K562 (cell line): ENCODE data around the gene LPXN. TPM values are rescaled to one million over a fixed set of nuclear protein-coding genes. Genes with fewer than 3 reads are reported as not detected.

Experiments used
- ATAC-seq: fragments of 200-7000 bp; cut with Tn5 transposase; 3 replicates; pipeline ENCODE4 v1.9.1; 2020; ENCODE audit warnings: moderate library complexity
- BruUV-seq: library from RNA; stranded (reverse); fragments of 400-500 nt; replicated peaks from 2 replicates; lab custom pipeline; 2021; lab: Mats Ljungman, UMichigan
- CTCF ChIA-PET: fragments of 300-600 bp; formaldehyde crosslinking; extraction: SDS; loops from one replicate; lab custom pipeline; 2021; ENCODE audit warnings: low intra/inter-chr PET ratio; lab: Yijun Ruan, JAX
- POLR2A ChIA-PET: fragments of 300-600, 350-650 bp; sonication (Branson Sonifier 250); formaldehyde crosslinking; extraction: SDS; loops from one replicate; lab custom pipeline; 2021; ENCODE audit warnings: antibody characterized with exemption, inconsistent platforms; lab: Yijun Ruan, JAX
- DNase-seq, 4 experiments: peaks; one replicate each; pipeline versions ENCODE4 v3.0.0 to v3.0.0-alpha.2; 2011 to 2018; ENCODE audit warnings: low spot score in 3 of 4, mixed read lengths in 3 of 4; ENCODE audit errors: extremely low read depth in 1 of 4
- FAIRE-seq: peaks from 2 replicates; lab custom pipeline; 2011; peaks lifted over from hg19 to GRCh38; lab: Jason Lieb, UNC
- H2AFZ ChIP-seq: 2 replicates; pipeline ENCODE4 v1.6.0; 2011; ENCODE audit warnings: low read depth, low read length, control low read depth, inconsistent platforms
- H3K27ac ChIP-seq: fragments of 200-600 bp; 3 replicates; pipeline ENCODE4 v1.8.0; 2011; ENCODE audit warnings: low read depth, mild to moderate bottlenecking, control low read depth, inconsistent platforms, low read length, moderate library complexity, mixed read lengths; ENCODE audit errors: extremely low read depth
- H3K27me3 ChIP-seq, 2 experiments: fragments of 300-600 bp in 1 of 2; 2 replicates in 1 of 2; 3 replicates in 1 of 2; pipeline versions ENCODE4 v1.6.0 to v1.8.0; 2011; ENCODE audit warnings: inconsistent platforms in 2 of 2, low read length in 2 of 2, mild to moderate bottlenecking in 1 of 2, mixed read lengths in 1 of 2, moderate library complexity in 1 of 2; ENCODE audit not compliant: control insufficient read depth in 2 of 2, insufficient read depth in 2 of 2
- H3K36me3 ChIP-seq: fragments of 300-600 bp; 3 replicates; pipeline ENCODE4 v1.8.0; 2011; ENCODE audit warnings: mild to moderate bottlenecking, low read length, inconsistent platforms; ENCODE audit not compliant: control insufficient read depth, insufficient read depth
- H3K4me1 ChIP-seq, 2 experiments: fragments of 200-600 bp in 1 of 2; replicated peaks in 1 of 2; 2 replicates in 1 of 2; 3 replicates in 1 of 2; pipeline versions ENCODE4 v1.5.1 to v1.8.0; 2011; ENCODE audit warnings: inconsistent platforms in 2 of 2, low read length in 2 of 2, mild to moderate bottlenecking in 1 of 2, mixed read lengths in 1 of 2, moderate library complexity in 1 of 2; ENCODE audit not compliant: control insufficient read depth in 2 of 2, insufficient read depth in 2 of 2
- H3K4me2 ChIP-seq: 2 replicates; pipeline ENCODE4 v1.6.1; 2011; ENCODE audit warnings: low read length, control low read depth, inconsistent platforms, mixed read lengths; ENCODE audit not compliant: insufficient read depth
- H3K4me3 ChIP-seq: fragments of 200-600 bp; sonication (generic), shearing (Covaris generic); 2 replicates; pipeline ENCODE4 v1.5.1; 2016; ENCODE audit warnings: control low read depth, inconsistent platforms
- H3K79me2 ChIP-seq: fragments of 200-600 bp; 3 replicates; pipeline ENCODE4 v1.8.0; 2011; ENCODE audit warnings: low read length, inconsistent platforms; ENCODE audit not compliant: control insufficient read depth, insufficient read depth
- H3K9ac ChIP-seq, 2 experiments: 2 replicates each; pipeline versions ENCODE4 v1.6.0 to v1.6.1; 2011; ENCODE audit warnings: low read depth in 2 of 2, low read length in 2 of 2, control low read depth in 1 of 2, inconsistent platforms in 1 of 2, mild to moderate bottlenecking in 1 of 2, mixed read lengths in 1 of 2; ENCODE audit not compliant: insufficient read depth in 1 of 2
- H3K9me1 ChIP-seq: one replicate; pipeline ENCODE4 v1.6.0; 2011; ENCODE audit warnings: inconsistent platforms, mild to moderate bottlenecking, low read length, moderate library complexity; ENCODE audit not compliant: control insufficient read depth, insufficient read depth
- H3K9me3 ChIP-seq: replicated peaks from 2 replicates; pipeline ENCODE4 v1.5.1; 2011; ENCODE audit warnings: low read depth, low read length, inconsistent platforms; ENCODE audit not compliant: control insufficient read depth, insufficient read depth
- H4K20me1 ChIP-seq: replicated peaks from 2 replicates; pipeline ENCODE4 v1.6.1; 2011; ENCODE audit warnings: low read length, inconsistent platforms, mixed read lengths; ENCODE audit not compliant: control insufficient read depth, insufficient read depth
- E2F1 ChIP-seq: sonication (generic); formaldehyde crosslinking; IDR thresholded peaks from 2 replicates; pipeline ENCODE4 v1.8.1; 2023; ENCODE audit warnings: mild to moderate bottlenecking, missing genetic modification reagents, moderate library complexity
- EHMT2 ChIP-seq: fragments of 450-650 bp; IDR thresholded peaks from 2 replicates; pipeline ENCODE4 v1.6.1; 2018; ENCODE audit warnings: antibody characterized with exemption
- ELF1 ChIP-seq: fragments of 200-800 bp; sonication (Bioruptor generic); IDR thresholded peaks from 2 replicates; pipeline ENCODE4 v1.6.1; 2016; ENCODE audit warnings: missing genetic modification characterization, missing compliant biosample characterization
- MTA3 ChIP-seq: fragments of 450-650 bp; formaldehyde crosslinking; IDR thresholded peaks from 2 replicates; pipeline ENCODE4 v1.6.1; 2017; ENCODE audit warnings: mild to moderate bottlenecking, borderline replicate concordance
- NR1H2 ChIP-seq: sonication (generic); formaldehyde crosslinking; IDR thresholded peaks from 2 replicates; pipeline ENCODE4 v1.4.0; 2020; ENCODE audit warnings: mild to moderate bottlenecking, missing genetic modification reagents
- NR2F6 ChIP-seq: fragments of 450-650 bp; formaldehyde crosslinking; IDR thresholded peaks from 2 replicates; pipeline ENCODE4 v1.4.0; 2020; ENCODE audit warnings: mild to moderate bottlenecking
- NRF1 ChIP-seq, 2 experiments: fragments of 450-650 bp; IDR thresholded peaks in 1 of 2; conservative IDR thresholded peaks in 1 of 2; 2 replicates each; pipeline ENCODE4 v1.6.1; 2014; ENCODE audit warnings: mild to moderate bottlenecking in 2 of 2
- SMARCC2 ChIP-seq: fragments of 450-650 bp; IDR thresholded peaks from 2 replicates; pipeline ENCODE4 v1.6.1; 2017; ENCODE audit warnings: antibody characterized with exemption, moderate library complexity, mild to moderate bottlenecking, low read depth
- TOE1 ChIP-seq, 2 experiments: fragments of 450-650 bp in 1 of 2; sonication (generic) in 1 of 2; formaldehyde crosslinking in 1 of 2; IDR thresholded peaks; 2 replicates each; pipeline versions ENCODE4 v1.7.1 to v1.8.0; 2016 to 2022; ENCODE audit warnings: borderline replicate concordance in 2 of 2, mild to moderate bottlenecking in 2 of 2, antibody characterized with exemption in 1 of 2, inconsistent platforms in 1 of 2, low read depth in 1 of 2, missing genetic modification reagents in 1 of 2, moderate library complexity in 1 of 2
- XRCC4 ChIP-seq: IDR thresholded peaks from one replicate; pipeline ENCODE4 v1.6.1; 2011; ENCODE audit not compliant: insufficient read depth, insufficient read length; ENCODE audit errors: extremely low read depth
- ZNF165 ChIP-seq: fragments of 250-450 bp; sonication (Bioruptor Pico); IDR thresholded peaks from 2 replicates; pipeline ENCODE4 v1.4.0; 2020; ENCODE audit warnings: borderline replicate concordance
- ZNF644 ChIP-seq: fragments of 200-800 bp; sonication (Bioruptor generic); IDR thresholded peaks from 2 replicates; pipeline ENCODE4 v1.6.1; 2016; ENCODE audit warnings: low read depth, missing genetic modification characterization, missing compliant biosample characterization
- in situ Hi-C: fragments of 300-500 bp; cut with MboI; formaldehyde crosslinking; loops from 4 replicates; pipeline ENCODE4 v1.15.0; 2018; ENCODE audit warnings: inconsistent platforms, mixed read lengths
- intact Hi-C: fragments of 100-400 bp; cut with micrococcal nuclease; formaldehyde crosslinking; loops from 2 replicates; pipeline ENCODE4 v1.14.2; 2022
- polyA plus RNA-seq, 8 experiments: library from polyadenylated mRNA; depleted of rRNA in 4 of 8; stranded (reverse) in 5 of 8; unstranded in 3 of 8; fragments of >200 nt; fragmentation: Nextera tagmentation in 2 of 8; fragmentation: Illumina TruSeq in 1 of 8; extraction: Ambion mirVana in 2 of 8; extraction: Trizol in 1 of 8; gene quantifications; 2 replicates each; pipeline versions ENCODE4 v1.2.1 to v1.2.3, GENCODE V29; 2011 to 2014; ENCODE audit warnings: inconsistent platforms in 1 of 8, missing spikeins in 1 of 8
- total RNA-seq, 7 experiments: library from RNA; depleted of rRNA in 6 of 7; stranded (reverse); fragments of >200 nt in 6 of 7; fragmentation: Illumina TruSeq in 2 of 7; extraction: Trizol in 2 of 7; gene quantifications; 2 replicates each; pipeline versions ENCODE4 v1.2.1 to v1.2.3, GENCODE V29; 2011 to 2021; ENCODE audit warnings: low replicate concordance in 1 of 7

The LPXN gene
- total and polyA plus RNA-seq, 9 of the 15 experiments (the other 6 are each of a cell fraction or from before 2014, with no cell fraction given) = 0.73 to 3.1 (median 2.0) TPM

GRCh38 chr11:58508814-58509213, 66.8 kb downstream of the LPXN start:
- BruUV-seq = no TSS peak
- H3K4me1 ChIP-seq = no peaks in the 10 kb centered on the region
- intact Hi-C loops (no loop called here), in situ Hi-C loops (loop anchor here (25.0 kb wide), 2 partner anchors 697 to 847 kb away; partner anchors contain the start of genes CLP1 and ZDHHC5)
- H4K20me1 ChIP-seq = no peaks in the 10 kb centered on the region
- H3K27ac ChIP-seq = no peak overlapping the region
- no peaks in the 10 kb centered on the region for H3K9me1 ChIP-seq
- ATAC-seq = no peak
- no peaks in the 10 kb centered on the region for H3K9me3 ChIP-seq
- no peak overlapping the region for H3K4me2 ChIP-seq
- no peak for FAIRE-seq
- CTCF ChIA-PET = no interaction called here
- H3K4me3 ChIP-seq = no peak overlapping the region
- H2AFZ ChIP-seq = no peak overlapping the region
- no peaks in the 10 kb centered on the region for H3K79me2 ChIP-seq
- H3K36me3 ChIP-seq = no peaks in the 10 kb centered on the region
- TF ChIP-seq EHMT2 (no peak), ELF1 (tag) (no peak), MTA3 (no peak), NR1H2 (CRISPR knock-in tag) (no peak), E2F1 (CRISPR knock-in tag) (no peak), XRCC4 (no peak), ZNF165 (CRISPR knock-in tag) (no peak), TOE1 (IDR thresholded peaks at IDR 0.05; ENCODE audit: borderline replicate concordance) (no peak), TOE1 (CRISPR knock-in tag; IDR thresholded peaks at IDR 0.05; ENCODE audit: borderline replicate concordance, low read depth) (no peak), NRF1 (conservative IDR thresholded peaks at IDR 0.05 in 1 of 2, IDR thresholded peaks at IDR 0.05 in 1 of 2) (no peak), ZNF644 (tag) (no peak), SMARCC2 (no peak), NR2F6 (CRISPR knock-in tag) (no peak)
- TF ChIP-seq, all 486 proteins: peak for 0
- POLR2A ChIA-PET = no interaction called here
- H3K9ac ChIP-seq = no peak overlapping the region
- no peaks in the 10 kb centered on the region for H3K27me3 ChIP-seq
- DNase-seq = no peak
